Measurements from ENCODE around the gene SLC51A.

SLC51A gene

GRCh38 chr3:196274585-196274984 is 58.3 kb downstream of the SLC51A start:
- H3K27ac ChIP-seq = no peak overlapping the region
- no peak for TF ChIP-seq CTCF (IDR thresholded peaks at IDR 0.05)
- TF ChIP-seq ZFX (IDR thresholded peaks at IDR 0.05; ENCODE audit: borderline replicate concordance) = no peak

- TF ChIP-seq CTCF (IDR thresholded peaks at IDR 0.05) = no peak
- TF ChIP-seq ZFX (IDR thresholded peaks at IDR 0.05; ENCODE audit: borderline replicate concordance) = no peak
- no peak overlapping the region for H3K27ac ChIP-seq
Observed at GRCh38 chr3:196275126-196275525, 58.8 kb downstream of the SLC51A start.

GRCh38 chr3:196280689-196281440 is 64.5 kb downstream of the SLC51A start:
- TF ChIP-seq CTCF (IDR thresholded peaks at IDR 0.05) = no peak
- no peak for TF ChIP-seq ZFX (IDR thresholded peaks at IDR 0.05; ENCODE audit: borderline replicate concordance)
- no peak overlapping the region for H3K27ac ChIP-seq

GRCh38 chr3:196281962-196282361 is 65.6 kb downstream of the SLC51A start:
- H3K27ac ChIP-seq = no peak overlapping the region
- TF ChIP-seq CTCF (IDR thresholded peaks at IDR 0.05) = no peak
- no peak for TF ChIP-seq ZFX (IDR thresholded peaks at IDR 0.05; ENCODE audit: borderline replicate concordance)
